Activated CD8-positive, alpha-beta memory T cell treated with anti-CD3 and anti-CD28 coated beads for 48 hours (primary cell): Measurements from ENCODE around the gene FEM1B.

Source experiments
- DNase-seq, 3 experiments: peaks; one replicate each; pipeline ENCODE4 v3.0.0-alpha.2; 2020; ENCODE audit warnings: low read depth in 2 of 3, low spot score in 2 of 3

The FEM1B gene

GRCh38 chr15:68305420-68305871 lies 27.9 kb downstream of the FEM1B start:
- no peak for DNase-seq

GRCh38 chr15:68307131-68307928 lies 29.8 kb downstream of the FEM1B start:
- DNase-seq: no peak

- no peak for DNase-seq
Observed at GRCh38 chr15:68309024-68309423, 31.5 kb downstream of the FEM1B start.

GRCh38 chr15:68310178-68310803 lies 32.7 kb downstream of the FEM1B start:
- no peak for DNase-seq

- DNase-seq: no peak
Observed at GRCh38 chr15:68310804-68311463, 33.4 kb downstream of the FEM1B start.

- DNase-seq: no peak
Observed at GRCh38 chr15:68311464-68311835, 33.9 kb downstream of the FEM1B start.

- no peak for DNase-seq
Observed at GRCh38 chr15:68311859-68312557, 34.5 kb downstream of the FEM1B start.

- no peak for DNase-seq
Observed at GRCh38 chr15:68312701-68313204, 35.2 kb downstream of the FEM1B start.

- no peak for DNase-seq
Observed at GRCh38 chr15:68313501-68314410, 36.2 kb downstream of the FEM1B start.

- no peak for DNase-seq
Observed at GRCh38 chr15:68314563-68314962, 37.0 kb downstream of the FEM1B start.

GRCh38 chr15:68315035-68315434 lies 37.5 kb downstream of the FEM1B start:
- no peak for DNase-seq

- DNase-seq: no peak
Observed at GRCh38 chr15:68315495-68316031, 38.0 kb downstream of the FEM1B start.

- no peak for DNase-seq
Observed at GRCh38 chr15:68316061-68316804, 38.7 kb downstream of the FEM1B start.

- no peak for DNase-seq
Observed at GRCh38 chr15:68317281-68318007, 39.9 kb downstream of the FEM1B start.

GRCh38 chr15:68318008-68318835 lies 40.7 kb downstream of the FEM1B start:
- no peak for DNase-seq

- DNase-seq: no peak
Observed at GRCh38 chr15:68318931-68319909, 41.7 kb downstream of the FEM1B start.

- no peak for DNase-seq
Observed at GRCh38 chr15:68319997-68320396, 42.5 kb downstream of the FEM1B start.
